Sigmoid colon (tissue), 4 donors: ENCODE measurements around the gene NCOR2.

Source experiments
- CTCF ChIP-seq, 4 experiments: fragments of 450-650 bp in 3 of 4; fragments of 200-600 bp in 1 of 4; IDR thresholded peaks; one replicate each; pipeline ENCODE4 v1.5.1; 2016 to 2019; ENCODE audit warnings: antibody characterized with exemption in 4 of 4, mild to moderate bottlenecking in 3 of 4, moderate library complexity in 2 of 4
- POLR2AphosphoS5 ChIP-seq, 4 donors: sonication (generic); formaldehyde crosslinking; IDR thresholded peaks; one replicate each; pipeline ENCODE4 v1.6.1; 2017; ENCODE audit warnings: antibody characterized with exemption in 4 of 4

DNA sequence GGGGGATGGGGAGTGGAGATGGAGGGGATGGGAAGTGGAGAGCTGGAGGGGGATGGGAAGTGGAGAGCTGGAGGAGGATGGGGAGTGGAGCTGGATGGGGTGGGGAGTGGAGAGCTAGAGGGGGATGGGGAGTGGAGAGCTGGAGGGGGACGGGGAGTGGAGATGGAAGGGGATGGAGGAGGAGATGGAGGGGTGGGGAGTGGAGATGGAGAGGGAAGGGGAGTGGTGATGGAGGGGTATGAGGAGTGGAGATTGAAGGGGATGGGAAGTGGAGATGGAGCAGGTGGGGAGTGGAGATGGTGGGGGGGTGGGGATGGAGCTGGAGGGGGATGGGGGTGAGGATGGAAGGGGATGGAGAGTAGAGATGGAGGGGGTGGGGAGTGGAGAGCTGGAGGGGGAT lies 26.1 kb downstream of the NCOR2 start:
- TF ChIP-seq CTCF (IDR thresholded peaks at IDR 0.05) (no peak), POLR2AphosphoS5 (IDR thresholded peaks at IDR 0.05) (no peak)
